H1 (cell line): ENCODE results near the gene MTERF2. TPM values are rescaled to one million over a fixed set of nuclear protein-coding genes. Genes with fewer than 3 reads are reported as not detected.

Experiments used
- CTCF ChIA-PET: fragments of 300-600 bp; sonication (Branson Sonifier 250); formaldehyde crosslinking; loops from one replicate; lab custom pipeline; 2021; ENCODE audit not compliant: partially characterized antibody; lab: Charles Lee
- POLR2A ChIA-PET: fragments of 300-600 bp; sonication (Branson Sonifier 250); formaldehyde crosslinking; loops from one replicate; lab custom pipeline; 2021; ENCODE audit warnings: inconsistent platforms; ENCODE audit not compliant: partially characterized antibody; lab: Charles Lee
- DNase-seq, 2 experiments: peaks; one replicate each; pipeline versions ENCODE4 v3.0.0 to v3.0.0-alpha.2; 2010 to 2022; ENCODE audit warnings: low spot score in 2 of 2, low read depth in 1 of 2, mixed read lengths in 1 of 2
- FAIRE-seq: peaks from 2 replicates; lab custom pipeline; 2011; peaks lifted over from hg19 to GRCh38; lab: Jason Lieb, UNC
- H2AFZ ChIP-seq: 2 replicates; pipeline ENCODE4 v1.8.1; 2012; ENCODE audit warnings: low read length, inconsistent platforms
- H2AK5ac ChIP-seq: 2 replicates; pipeline ENCODE4 v1.6.1; 2013; ENCODE audit warnings: low read depth, low read length
- H2BK120ac ChIP-seq: replicated peaks from 2 replicates; pipeline ENCODE3; 2013; ENCODE audit warnings: low read depth, low read length, inconsistent platforms
- H2BK12ac ChIP-seq: 2 replicates; pipeline ENCODE4 v1.6.1; 2013; ENCODE audit warnings: low read depth, low read length
- H2BK15ac ChIP-seq: 2 replicates; pipeline ENCODE4 v1.6.1; 2013; ENCODE audit warnings: low read length
- H2BK20ac ChIP-seq: 2 replicates; pipeline ENCODE4 v1.6.1; 2013; ENCODE audit warnings: low read length
- H2BK5ac ChIP-seq: 2 replicates; pipeline ENCODE4 v1.6.1; 2013; ENCODE audit warnings: low read depth, low read length
- H3K14ac ChIP-seq: 2 replicates; pipeline ENCODE4 v1.6.1; 2013; ENCODE audit warnings: inconsistent platforms; ENCODE audit not compliant: insufficient read length
- H3K18ac ChIP-seq: 2 replicates; pipeline ENCODE4 v1.6.1; 2013; ENCODE audit warnings: low read length; ENCODE audit errors: extremely low read depth
- H3K23ac ChIP-seq: 2 replicates; pipeline ENCODE4 v1.6.1; 2013; ENCODE audit warnings: inconsistent platforms; ENCODE audit not compliant: insufficient read length
- H3K23me2 ChIP-seq: 2 replicates; pipeline ENCODE4 v1.6.1; 2013; ENCODE audit warnings: low read depth, low read length
- H3K27ac ChIP-seq: 2 replicates; pipeline ENCODE4 v1.6.1; 2011; ENCODE audit warnings: low read depth, low read length, inconsistent platforms
- H3K27me3 ChIP-seq, 4 experiments: replicated peaks in 1 of 4; 1 replicate in 1 of 4; 2 replicates in 3 of 4; pipeline versions ENCODE4 v1.6.1 to v1.8.1; 2011 to 2013; ENCODE audit warnings: low read length in 3 of 4, mild to moderate bottlenecking in 3 of 4, inconsistent platforms in 2 of 4, mixed read lengths in 2 of 4, moderate library complexity in 1 of 4; ENCODE audit not compliant: control insufficient read depth in 3 of 4, insufficient read depth in 3 of 4; ENCODE audit errors: extremely low read depth in 1 of 4
- H3K36me3 ChIP-seq, 4 experiments: 2 replicates each; pipeline versions ENCODE4 v1.6.1 to v1.8.1; 2011 to 2013; ENCODE audit warnings: mild to moderate bottlenecking in 4 of 4, low read length in 3 of 4, moderate library complexity in 2 of 4, control low read depth in 1 of 4, inconsistent platforms in 1 of 4; ENCODE audit not compliant: insufficient read depth in 4 of 4, control insufficient read depth in 2 of 4
- H3K4ac ChIP-seq: replicated peaks from 2 replicates; pipeline ENCODE3; 2013; ENCODE audit warnings: low read length, low read depth, mixed read lengths, inconsistent platforms; ENCODE audit not compliant: insufficient read length
- H3K4me1 ChIP-seq, 4 experiments: replicated peaks in 1 of 4; 1 replicate in 1 of 4; 2 replicates in 3 of 4; pipeline versions ENCODE4 v1.6.1 to v1.8.1; 2011 to 2013; ENCODE audit warnings: low read length in 3 of 4, inconsistent platforms in 2 of 4, mixed read lengths in 1 of 4; ENCODE audit not compliant: insufficient read depth in 4 of 4, control insufficient read depth in 3 of 4
- H3K4me2 ChIP-seq, 2 experiments: 2 replicates each; pipeline versions ENCODE4 v1.6.1 to v1.8.1; 2011 to 2013; ENCODE audit warnings: low read depth in 2 of 2, low read length in 2 of 2, control low read depth in 1 of 2, inconsistent platforms in 1 of 2, mild to moderate bottlenecking in 1 of 2; ENCODE audit not compliant: insufficient read depth in 1 of 2
- H3K4me3 ChIP-seq, 4 experiments: fragments of 200-600, 300-600 bp in 1 of 4; sonication (generic), shearing (Covaris generic), sonication (Bioruptor Twin) in 1 of 4; 2 replicates each; pipeline versions ENCODE4 v1.5.1 to v1.8.1; 2011 to 2016; ENCODE audit warnings: low read length in 4 of 4, low read depth in 3 of 4, control low read depth in 2 of 4, inconsistent platforms in 2 of 4, mild to moderate bottlenecking in 2 of 4, mixed read lengths in 1 of 4, moderate library complexity in 1 of 4; ENCODE audit not compliant: insufficient read depth in 2 of 4; ENCODE audit errors: extremely low read depth in 1 of 4
- H3K56ac ChIP-seq: replicated peaks from 2 replicates; pipeline ENCODE3; 2013; ENCODE audit warnings: low read depth, mild to moderate bottlenecking, mixed read lengths, low read length, inconsistent platforms; ENCODE audit not compliant: insufficient read length
- H3K79me1 ChIP-seq: 2 replicates; pipeline ENCODE4 v1.6.1; 2013; ENCODE audit warnings: low read depth, low read length, control low read depth
- H3K79me2 ChIP-seq, 2 experiments: 2 replicates each; pipeline versions ENCODE4 v1.6.1 to v1.8.1; 2012 to 2013; ENCODE audit warnings: low read length in 2 of 2, mild to moderate bottlenecking in 2 of 2, inconsistent platforms in 1 of 2; ENCODE audit not compliant: insufficient read depth in 2 of 2, control insufficient read depth in 1 of 2
- H3K9ac ChIP-seq, 4 experiments: replicated peaks in 1 of 4; 1 replicate in 1 of 4; 2 replicates in 3 of 4; pipeline versions ENCODE4 v1.6.1 to v1.8.1; 2011 to 2013; ENCODE audit warnings: low read depth in 3 of 4, low read length in 3 of 4, control low read depth in 2 of 4, mild to moderate bottlenecking in 2 of 4, moderate library complexity in 2 of 4, inconsistent platforms in 1 of 4; ENCODE audit errors: extremely low read depth in 1 of 4
- H3K9me3 ChIP-seq, 2 experiments: 2 replicates each; pipeline versions ENCODE4 v1.6.1 to v1.8.1; 2012 to 2013; ENCODE audit warnings: mild to moderate bottlenecking in 2 of 2, moderate library complexity in 2 of 2, control low read depth in 1 of 2, inconsistent platforms in 1 of 2, low read depth in 1 of 2, low read length in 1 of 2, mixed read lengths in 1 of 2; ENCODE audit not compliant: insufficient read depth in 2 of 2
- H4K20me1 ChIP-seq, 2 experiments: replicated peaks in 1 of 2; 2 replicates each; pipeline versions ENCODE3 to v1.8.1; 2011 to 2013; ENCODE audit warnings: inconsistent platforms in 2 of 2, low read length in 2 of 2, mild to moderate bottlenecking in 1 of 2; ENCODE audit not compliant: insufficient read depth in 2 of 2, control insufficient read depth in 1 of 2
- H4K5ac ChIP-seq: 2 replicates; pipeline ENCODE4 v1.6.1; 2013; ENCODE audit warnings: low read length, low read depth, mixed read lengths, inconsistent platforms; ENCODE audit not compliant: insufficient read length
- H4K8ac ChIP-seq: 2 replicates; pipeline ENCODE4 v1.8.0; 2013; ENCODE audit warnings: mild to moderate bottlenecking, moderate library complexity, low read length, inconsistent platforms; ENCODE audit not compliant: insufficient read depth; ENCODE audit errors: extremely low read depth
- H4K91ac ChIP-seq: replicated peaks from 2 replicates; pipeline ENCODE3; 2013; ENCODE audit warnings: low read length, mixed read lengths, inconsistent platforms; ENCODE audit not compliant: insufficient read length
- PHF8 ChIP-seq: fragments of 200-600 bp; sonication (generic); conservative IDR thresholded peaks from 2 replicates; pipeline ENCODE4 v1.7.1; 2012; ENCODE audit warnings: low read depth, mild to moderate bottlenecking, inconsistent platforms, low read length, moderate library complexity
- WGBS, 2 experiments: shearing (Covaris generic) in 1 of 2; methylation state at CpG; one replicate each; pipeline versions ENCODE4 v1.1.6 to v1.1.7; 2013 to 2015; ENCODE audit warnings: low lambda C conversion rate in 2 of 2, mixed read lengths in 2 of 2, inconsistent platforms in 1 of 2, low coverage in 1 of 2, missing lambda C conversion rate in 1 of 2; ENCODE audit not compliant: insufficient replicate concordance in 2 of 2, insufficient coverage in 1 of 2, insufficient read length in 1 of 2; ENCODE audit errors: extremely low coverage in 1 of 2, missing lambda C conversion rate in 1 of 2; 5-methylcytosine and 5-hydroxymethylcytosine counted together
- polyA plus RNA-seq, 7 experiments: library from polyadenylated mRNA; depleted of rRNA in 3 of 7; stranded (reverse) in 5 of 7; unstranded in 2 of 7; fragments of >200 nt in 5 of 7; fragments of 200-250 nt in 2 of 7; gene quantifications; 1 replicate in 5 of 7; 2 replicates in 1 of 7; 4 replicates in 1 of 7; pipeline versions ENCODE4 v1.2.1 to v1.2.3, GENCODE V29; 2011 to 2013; ENCODE audit warnings: missing spikeins in 2 of 7, mixed read lengths in 2 of 7
- total RNA-seq: library from RNA; stranded (reverse); fragmentation: NEBNext Ultra II Directional; extraction: Animal tissue kit (Norgen Biotek cat#: 25700); gene quantifications from 2 replicates; pipeline ENCODE4 v1.2.1, GENCODE V29; 2021

The MTERF2 gene
- total and polyA plus RNA-seq, 2 of the 8 experiments (the other 6 are each of a cell fraction or from before 2014, with no cell fraction given): 2.8 to 7.1 TPM

DNA sequence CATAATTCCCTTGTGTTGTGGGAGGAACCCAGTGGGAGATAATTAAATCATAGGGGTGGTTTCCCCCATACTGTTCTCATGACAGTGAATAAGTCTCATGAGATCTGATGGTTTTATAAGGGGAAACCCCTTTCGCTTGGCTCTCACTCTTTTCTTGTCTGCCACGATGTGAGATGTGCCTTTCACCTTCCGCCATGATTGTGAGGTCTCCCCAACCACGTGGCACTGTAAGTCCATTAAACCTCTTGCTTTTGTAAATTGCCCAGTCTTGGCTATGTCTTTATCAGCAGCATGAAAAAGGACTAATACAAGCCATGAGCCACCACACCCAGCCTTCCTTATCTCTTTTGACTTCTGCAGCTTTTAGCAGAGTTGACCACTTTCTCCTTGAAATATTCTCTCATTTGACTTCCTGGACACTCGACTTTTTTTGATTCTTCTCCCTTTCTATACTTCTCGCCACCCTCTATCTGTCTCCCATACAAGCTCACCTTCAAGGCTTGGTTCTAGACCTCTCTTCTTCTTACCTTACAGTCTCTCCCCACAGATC lies 2.3 kb downstream of the MTERF2 start:
- Histone ChIP-seq H4K5ac (no peak overlapping the region), H3K4me2 (no peak overlapping the region), H3K56ac (no peak overlapping the region), H3K79me1 (no peaks in the 10 kb centered on the region), H2BK120ac (no peak overlapping the region), H3K18ac (no peak overlapping the region), H3K23me2 (peaks cover 4% of the 10 kb centered on the region; the same call in 1 of the 2 replicates), H2BK12ac (no peak overlapping the region), H4K8ac (no peak overlapping the region), H3K27ac (no peak overlapping the region), H3K79me2 (no peaks in the 10 kb centered on the region), H2AK5ac (no peak overlapping the region), H3K9me3 (no peaks in the 10 kb centered on the region), H2AFZ (no peak overlapping the region), H2BK5ac (no peak overlapping the region), H3K4me1 (peaks cover 2 to 10% (median 6%) of the 10 kb centered on the region in 4 experiments), H4K91ac (no peak overlapping the region), H3K14ac (no peak overlapping the region), H4K20me1 (no peaks in the 10 kb centered on the region), H3K23ac (no peak overlapping the region), H3K27me3 (no peaks in the 10 kb centered on the region; a peak in 1 of 7 replicates), H2BK15ac (no peak overlapping the region), H3K4ac (no peak overlapping the region), H2BK20ac (no peak overlapping the region), H3K9ac (no peak overlapping the region), H3K36me3 (peaks cover 0 to 4% (median 0%) of the 10 kb centered on the region in 4 experiments; a peak in 2 of 8 replicates), H3K4me3 (no peak overlapping the region)
- FAIRE-seq (no peak), DNase-seq (no peak)
- ChIA-PET CTCF (interaction anchor here (1.0 to 1.4 kb wide), 5 partner anchors 29 to 121 kb away, joined by 3 to 5 read pairs (median 3); no protein-coding TSS in a partner anchor), POLR2A (no interaction called here)
- no peak for TF ChIP-seq PHF8
- WGBS, 2 experiments: 84% methylated on average over 6 of the region's 6 CpGs; no CpG with 5 or more reads in 1 of the 2 experiments
